ENCODE measurements around the gene FGF1. TPM values are rescaled to one million over a fixed set of nuclear protein-coding genes. Genes with fewer than 3 reads are reported as not detected.

Gene FGF1
- polyA plus RNA-seq, 1 of the 3 experiments (the other 2 are of a cell fraction): 5.3 TPM

DNA sequence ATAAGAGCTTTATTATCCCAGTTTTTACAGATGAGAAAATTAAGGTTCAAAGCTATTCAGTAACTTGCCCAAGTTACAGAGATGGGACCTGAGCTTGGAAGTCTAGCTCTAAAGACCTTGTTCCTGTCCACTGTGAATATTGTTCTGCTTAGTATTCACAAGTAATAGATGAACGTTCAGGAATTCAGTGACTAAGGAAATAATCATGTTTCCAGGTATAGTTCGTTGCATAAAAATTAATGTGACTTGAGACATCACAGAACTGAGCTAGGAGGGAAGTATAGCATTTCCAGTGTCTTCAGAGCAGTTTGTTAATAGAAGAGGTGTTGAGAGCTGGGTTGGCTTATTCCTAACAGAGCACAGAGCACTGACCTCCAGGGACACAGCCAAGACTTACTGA, 136.1 kb downstream of the FGF1 start:
- no peak overlapping the region for H3K4me3 ChIP-seq (ENCODE audit: low read depth in 2 of 2, low read length in 1 of 2)
- no peak for DNase-seq
- WGBS (ENCODE audit: low lambda C conversion rate): 31% methylated on average over 2 of the region's 2 CpGs
- CTCF ChIA-PET: interaction anchor here (0.7 to 6.7 kb wide), 37 partner anchors 12 to 536 kb away, joined by 3 to 117 read pairs (median 6); partner anchors contain the start of genes FGF1 and SPRY4
- TF ChIP-seq CHD2 (IDR thresholded peaks at IDR 0.05; ENCODE audit: low read length, partially characterized antibody): no peak
- no peak for TF ChIP-seq EZH2phosphoT487 (IDR thresholded peaks at IDR 0.05; ENCODE audit: borderline replicate concordance, low read depth)
- TF ChIP-seq, protein P1, sequence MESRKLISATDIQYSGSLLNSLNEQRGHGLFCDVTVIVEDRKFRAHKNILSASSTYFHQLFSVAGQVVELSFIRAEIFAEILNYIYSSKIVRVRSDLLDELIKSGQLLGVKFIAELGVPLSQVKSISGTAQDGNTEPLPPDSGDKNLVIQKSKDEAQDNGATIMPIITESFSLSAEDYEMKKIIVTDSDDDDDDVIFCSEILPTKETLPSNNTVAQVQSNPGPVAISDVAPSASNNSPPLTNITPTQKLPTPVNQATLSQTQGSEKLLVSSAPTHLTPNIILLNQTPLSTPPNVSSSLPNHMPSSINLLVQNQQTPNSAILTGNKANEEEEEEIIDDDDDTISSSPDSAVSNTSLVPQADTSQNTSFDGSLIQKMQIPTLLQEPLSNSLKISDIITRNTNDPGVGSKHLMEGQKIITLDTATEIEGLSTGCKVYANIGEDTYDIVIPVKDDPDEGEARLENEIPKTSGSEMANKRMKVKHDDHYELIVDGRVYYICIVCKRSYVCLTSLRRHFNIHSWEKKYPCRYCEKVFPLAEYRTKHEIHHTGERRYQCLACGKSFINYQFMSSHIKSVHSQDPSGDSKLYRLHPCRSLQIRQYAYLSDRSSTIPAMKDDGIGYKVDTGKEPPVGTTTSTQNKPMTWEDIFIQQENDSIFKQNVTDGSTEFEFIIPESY (IDR thresholded peaks at IDR 0.05; ENCODE audit: borderline replicate concordance, low read depth): no peak
- no peak for TF ChIP-seq RFX5 (IDR thresholded peaks at IDR 0.05; ENCODE audit: low read length)
- TF ChIP-seq NRF1 (IDR thresholded peaks at IDR 0.05; ENCODE audit: low read depth, low read length): no peak
- TF ChIP-seq FOXJ3 (CRISPR knock-in tag; IDR thresholded peaks at IDR 0.05): no peak
- TF ChIP-seq, protein P2, sequence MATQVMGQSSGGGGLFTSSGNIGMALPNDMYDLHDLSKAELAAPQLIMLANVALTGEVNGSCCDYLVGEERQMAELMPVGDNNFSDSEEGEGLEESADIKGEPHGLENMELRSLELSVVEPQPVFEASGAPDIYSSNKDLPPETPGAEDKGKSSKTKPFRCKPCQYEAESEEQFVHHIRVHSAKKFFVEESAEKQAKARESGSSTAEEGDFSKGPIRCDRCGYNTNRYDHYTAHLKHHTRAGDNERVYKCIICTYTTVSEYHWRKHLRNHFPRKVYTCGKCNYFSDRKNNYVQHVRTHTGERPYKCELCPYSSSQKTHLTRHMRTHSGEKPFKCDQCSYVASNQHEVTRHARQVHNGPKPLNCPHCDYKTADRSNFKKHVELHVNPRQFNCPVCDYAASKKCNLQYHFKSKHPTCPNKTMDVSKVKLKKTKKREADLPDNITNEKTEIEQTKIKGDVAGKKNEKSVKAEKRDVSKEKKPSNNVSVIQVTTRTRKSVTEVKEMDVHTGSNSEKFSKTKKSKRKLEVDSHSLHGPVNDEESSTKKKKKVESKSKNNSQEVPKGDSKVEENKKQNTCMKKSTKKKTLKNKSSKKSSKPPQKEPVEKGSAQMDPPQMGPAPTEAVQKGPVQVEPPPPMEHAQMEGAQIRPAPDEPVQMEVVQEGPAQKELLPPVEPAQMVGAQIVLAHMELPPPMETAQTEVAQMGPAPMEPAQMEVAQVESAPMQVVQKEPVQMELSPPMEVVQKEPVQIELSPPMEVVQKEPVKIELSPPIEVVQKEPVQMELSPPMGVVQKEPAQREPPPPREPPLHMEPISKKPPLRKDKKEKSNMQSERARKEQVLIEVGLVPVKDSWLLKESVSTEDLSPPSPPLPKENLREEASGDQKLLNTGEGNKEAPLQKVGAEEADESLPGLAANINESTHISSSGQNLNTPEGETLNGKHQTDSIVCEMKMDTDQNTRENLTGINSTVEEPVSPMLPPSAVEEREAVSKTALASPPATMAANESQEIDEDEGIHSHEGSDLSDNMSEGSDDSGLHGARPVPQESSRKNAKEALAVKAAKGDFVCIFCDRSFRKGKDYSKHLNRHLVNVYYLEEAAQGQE (IDR thresholded peaks at IDR 0.05; ENCODE audit: low read depth, low read length): no peak
- no peak for TF ChIP-seq TAF1 (IDR thresholded peaks at IDR 0.05; ENCODE audit: borderline replicate concordance, low read depth, low read length)
- TF ChIP-seq, protein P3, sequence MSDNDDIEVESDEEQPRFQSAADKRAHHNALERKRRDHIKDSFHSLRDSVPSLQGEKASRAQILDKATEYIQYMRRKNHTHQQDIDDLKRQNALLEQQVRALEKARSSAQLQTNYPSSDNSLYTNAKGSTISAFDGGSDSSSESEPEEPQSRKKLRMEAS (IDR thresholded peaks at IDR 0.05; ENCODE audit: low read depth): no peak
- TF ChIP-seq MXI1 (IDR thresholded peaks at IDR 0.05; ENCODE audit: low read depth, low read length): no peak
- TF ChIP-seq JUND (IDR thresholded peaks at IDR 0.05): no peak
- TF ChIP-seq TCF12 (IDR thresholded peaks at IDR 0.05): no peak
- TF ChIP-seq GATA2 (CRISPR knock-in tag; IDR thresholded peaks at IDR 0.05): no peak
- no peak overlapping the region for H2AFZ ChIP-seq (ENCODE audit: low read depth)
- H4K20me1 ChIP-seq (ENCODE audit: insufficient read depth): no peaks in the 10 kb centered on the region
- no peaks in the 10 kb centered on the region for H3K79me2 ChIP-seq (ENCODE audit: insufficient read depth)
- H3K4me2 ChIP-seq: no peak overlapping the region
- H3K9me2 ChIP-seq: no peaks in the 10 kb centered on the region
- no peak overlapping the region for H3K9ac ChIP-seq
- no peak overlapping the region for H3K27ac ChIP-seq (ENCODE audit: low read depth in 2 of 2, low read length in 1 of 2)
- H3K9me3 ChIP-seq: no peaks in the 10 kb centered on the region
- H3K27me3 ChIP-seq (ENCODE audit: insufficient read depth): no peaks in the 10 kb centered on the region
- peaks cover 13% of the 10 kb centered on the region for H3F3A ChIP-seq (replicated peaks; ENCODE audit: insufficient read depth)
- H3K4me1 ChIP-seq (ENCODE audit: control insufficient read depth in 1 of 2, insufficient read depth in 2 of 2, low read depth in 1 of 2, low read length in 1 of 2): peaks cover 14 to 27% of the 10 kb centered on the region in 2 experiments
- POLR2A ChIA-PET: interaction anchor here (2.7 kb wide), 1 partner anchor 226 kb away, joined by 27 read pairs; the partner anchor contains the start of gene SPRY4
- no peaks in the 10 kb centered on the region for H3K36me3 ChIP-seq (replicated peaks in 1 of 2; ENCODE audit: control insufficient read depth in 1 of 2, insufficient read depth in 2 of 2, low read length in 1 of 2)
